Hepatocyte (in vitro differentiated cells): Measurements from ENCODE around the gene DPH5.

Source experiments
- EZH2 ChIP-seq: fragments of 200-600 bp; sonication (generic); IDR thresholded peaks from 2 replicates; pipeline ENCODE4 v1.6.1; 2016; ENCODE audit warnings: antibody characterized with exemption, mild to moderate bottlenecking, borderline replicate concordance
- EZH2phosphoT487 ChIP-seq: fragments of 200-600 bp; sonication (generic); IDR thresholded peaks from one replicate; pipeline ENCODE4 v1.6.1; 2018; ENCODE audit warnings: antibody characterized with exemption, mild to moderate bottlenecking, low read depth, moderate library complexity; ENCODE audit not compliant: unreplicated experiment, severe bottlenecking
- TF ChIP-seq, protein P1 (sequence below): fragments of 200-600 bp; sonication (generic); IDR thresholded peaks from 2 replicates; pipeline ENCODE4 v1.5.1; 2016; ENCODE audit warnings: antibody characterized with exemption, mild to moderate bottlenecking; ENCODE audit not compliant: poor library complexity

GRCh38 chr1:100979631-100980030 is 46.0 kb downstream of the DPH5 start:
- TF ChIP-seq EZH2 (no peak), EZH2phosphoT487 (no peak)
- TF ChIP-seq, protein P1, sequence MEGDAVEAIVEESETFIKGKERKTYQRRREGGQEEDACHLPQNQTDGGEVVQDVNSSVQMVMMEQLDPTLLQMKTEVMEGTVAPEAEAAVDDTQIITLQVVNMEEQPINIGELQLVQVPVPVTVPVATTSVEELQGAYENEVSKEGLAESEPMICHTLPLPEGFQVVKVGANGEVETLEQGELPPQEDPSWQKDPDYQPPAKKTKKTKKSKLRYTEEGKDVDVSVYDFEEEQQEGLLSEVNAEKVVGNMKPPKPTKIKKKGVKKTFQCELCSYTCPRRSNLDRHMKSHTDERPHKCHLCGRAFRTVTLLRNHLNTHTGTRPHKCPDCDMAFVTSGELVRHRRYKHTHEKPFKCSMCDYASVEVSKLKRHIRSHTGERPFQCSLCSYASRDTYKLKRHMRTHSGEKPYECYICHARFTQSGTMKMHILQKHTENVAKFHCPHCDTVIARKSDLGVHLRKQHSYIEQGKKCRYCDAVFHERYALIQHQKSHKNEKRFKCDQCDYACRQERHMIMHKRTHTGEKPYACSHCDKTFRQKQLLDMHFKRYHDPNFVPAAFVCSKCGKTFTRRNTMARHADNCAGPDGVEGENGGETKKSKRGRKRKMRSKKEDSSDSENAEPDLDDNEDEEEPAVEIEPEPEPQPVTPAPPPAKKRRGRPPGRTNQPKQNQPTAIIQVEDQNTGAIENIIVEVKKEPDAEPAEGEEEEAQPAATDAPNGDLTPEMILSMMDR = no peak
